Hematopoietic multipotent progenitor cell treated with erythropoietin and hydrocortisone succinate and interleukin-3 and kit ligand, for 8 days (in vitro differentiated cells): ENCODE results near the gene PLEKHG5.
A peak's percentile ranks its signal among the peaks of the same experiment; 100 is the strongest.
"Not testable (repeated sequence)": the region's sequence is repeated elsewhere in the genome, so short reads cannot be mapped to it uniquely, and the experiment has no call there.

ENCODE experiments used
- DNase-seq: peaks from one replicate; pipeline ENCODE4 v3.0.0-alpha.2; 2015

Gene PLEKHG5

GRCh38 chr1:6445062-6445763 lies 46.3 kb downstream of the PLEKHG5 start:
- peak; percentile 44 for DNase-seq

- no peak for DNase-seq
Measured at GRCh38 chr1:6444377-6444776, 47.1 kb downstream of the PLEKHG5 start.

- DNase-seq, result no peak
Measured at GRCh38 chr1:6443339-6444115, 47.9 kb downstream of the PLEKHG5 start.

GRCh38 chr1:6441586-6441985 lies 49.9 kb downstream of the PLEKHG5 start:
- DNase-seq, result no peak

GRCh38 chr1:6440198-6441126 lies 51.0 kb downstream of the PLEKHG5 start:
- DNase-seq, result peak; percentile 70

GRCh38 chr1:6438047-6438525 lies 53.4 kb downstream of the PLEKHG5 start:
- DNase-seq, result peak; percentile 67

GRCh38 chr1:6437012-6437700 lies 54.3 kb downstream of the PLEKHG5 start:
- not testable (repeated sequence) for DNase-seq

- not testable (repeated sequence) for DNase-seq
Measured at GRCh38 chr1:6436277-6436676, 55.2 kb downstream of the PLEKHG5 start.

- no peak for DNase-seq
Measured at GRCh38 chr1:6435547-6435946, 55.9 kb downstream of the PLEKHG5 start.

- no peak for DNase-seq
Measured at GRCh38 chr1:6435129-6435528, 56.3 kb downstream of the PLEKHG5 start.

GRCh38 chr1:6434186-6434585 lies 57.3 kb downstream of the PLEKHG5 start:
- DNase-seq, result no peak

- not testable (repeated sequence) for DNase-seq
Measured at GRCh38 chr1:6431645-6432579, 59.6 kb downstream of the PLEKHG5 start.

GRCh38 chr1:6429660-6430411 lies 61.6 kb downstream of the PLEKHG5 start:
- peak; percentile 68 for DNase-seq

- not testable (repeated sequence) for DNase-seq
Measured at GRCh38 chr1:6428453-6428852, 63.0 kb downstream of the PLEKHG5 start.

GRCh38 chr1:6427441-6428390 lies 63.8 kb downstream of the PLEKHG5 start:
- no peak for DNase-seq

- no peak for DNase-seq
Measured at GRCh38 chr1:6426972-6427350, 64.5 kb downstream of the PLEKHG5 start.

GRCh38 chr1:6426277-6426971 lies 65.0 kb downstream of the PLEKHG5 start:
- DNase-seq, result no peak

- DNase-seq, result no peak
Measured at GRCh38 chr1:6425658-6426057, 65.8 kb downstream of the PLEKHG5 start.
